ENCODE measurements around the gene COX6A2.
"Not testable (repeated sequence)": the region's sequence is repeated elsewhere in the genome, so short reads cannot be mapped to it uniquely, and the experiment has no call there.

COX6A2 gene

DNA sequence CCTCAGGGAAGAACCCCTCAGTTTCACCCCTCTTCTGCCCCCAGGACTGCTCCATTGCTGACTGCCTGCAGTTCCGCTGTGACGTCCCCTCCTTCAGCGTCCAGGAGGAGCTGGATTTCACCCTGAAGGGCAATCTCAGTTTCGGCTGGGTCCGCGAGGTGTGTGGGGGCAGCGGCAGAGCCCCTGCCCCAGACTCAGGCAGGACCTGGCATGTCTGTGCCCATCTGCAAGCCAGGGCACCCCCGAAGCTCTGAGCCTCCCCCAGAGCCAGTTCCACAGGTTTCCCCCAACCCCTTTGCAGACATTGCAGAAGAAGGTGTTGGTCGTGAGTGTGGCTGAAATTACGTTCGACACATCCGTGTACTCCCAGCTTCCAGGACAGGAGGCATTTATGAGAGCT lies 4.4 kb downstream of the COX6A2 start:
- H3K27ac ChIP-seq, result no peak overlapping the region
- TF ChIP-seq, protein P1, sequence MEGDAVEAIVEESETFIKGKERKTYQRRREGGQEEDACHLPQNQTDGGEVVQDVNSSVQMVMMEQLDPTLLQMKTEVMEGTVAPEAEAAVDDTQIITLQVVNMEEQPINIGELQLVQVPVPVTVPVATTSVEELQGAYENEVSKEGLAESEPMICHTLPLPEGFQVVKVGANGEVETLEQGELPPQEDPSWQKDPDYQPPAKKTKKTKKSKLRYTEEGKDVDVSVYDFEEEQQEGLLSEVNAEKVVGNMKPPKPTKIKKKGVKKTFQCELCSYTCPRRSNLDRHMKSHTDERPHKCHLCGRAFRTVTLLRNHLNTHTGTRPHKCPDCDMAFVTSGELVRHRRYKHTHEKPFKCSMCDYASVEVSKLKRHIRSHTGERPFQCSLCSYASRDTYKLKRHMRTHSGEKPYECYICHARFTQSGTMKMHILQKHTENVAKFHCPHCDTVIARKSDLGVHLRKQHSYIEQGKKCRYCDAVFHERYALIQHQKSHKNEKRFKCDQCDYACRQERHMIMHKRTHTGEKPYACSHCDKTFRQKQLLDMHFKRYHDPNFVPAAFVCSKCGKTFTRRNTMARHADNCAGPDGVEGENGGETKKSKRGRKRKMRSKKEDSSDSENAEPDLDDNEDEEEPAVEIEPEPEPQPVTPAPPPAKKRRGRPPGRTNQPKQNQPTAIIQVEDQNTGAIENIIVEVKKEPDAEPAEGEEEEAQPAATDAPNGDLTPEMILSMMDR (IDR thresholded peaks at IDR 0.05), result no peak
- DNase-seq (ENCODE audit: low spot score), result no peak
- H3K4me3 ChIP-seq, result no peak overlapping the region

DNA sequence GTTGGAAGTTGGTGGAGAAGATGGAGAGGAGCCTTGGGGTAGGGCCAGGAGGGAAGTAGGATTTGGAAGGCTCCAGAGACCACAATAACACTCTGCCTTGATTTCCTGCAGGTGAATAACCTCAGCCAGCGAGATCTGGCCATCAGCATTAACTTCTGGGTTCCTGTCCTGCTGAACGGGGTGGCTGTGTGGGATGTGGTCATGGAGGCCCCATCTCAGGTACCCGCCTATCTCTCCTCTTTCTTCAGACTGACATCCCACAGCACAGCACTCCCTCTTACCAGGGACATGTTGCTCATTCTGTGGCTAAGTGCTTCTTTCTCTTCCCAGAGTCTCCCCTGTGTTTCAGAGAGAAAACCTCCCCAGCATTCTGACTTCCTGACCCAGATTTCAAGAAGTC lies 4.9 kb downstream of the COX6A2 start:
- TF ChIP-seq, protein P1 (IDR thresholded peaks at IDR 0.05), result no peak
- H3K27ac ChIP-seq, result no peak overlapping the region
- no peak overlapping the region for H3K4me3 ChIP-seq
- no peak for DNase-seq (ENCODE audit: low spot score)

DNA sequence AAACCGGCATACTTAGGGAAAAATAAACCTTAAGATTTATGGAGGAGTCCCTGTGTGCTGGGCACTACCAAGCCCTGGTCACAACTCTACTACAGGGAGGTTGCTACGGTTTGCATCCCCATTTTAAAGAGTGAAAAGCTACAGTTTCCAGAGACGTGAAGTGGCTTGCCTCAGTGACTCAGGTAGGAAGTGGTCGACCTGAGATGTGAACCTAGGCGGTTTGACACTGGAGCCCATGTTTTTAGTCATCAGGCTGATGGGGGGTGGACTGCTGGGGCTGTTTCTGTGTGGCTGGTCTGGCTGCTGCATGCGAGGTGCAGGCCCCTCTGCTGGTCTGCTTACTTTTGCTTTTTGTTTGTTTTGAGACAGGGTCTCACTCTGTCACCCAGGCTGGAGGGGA lies 6.6 kb downstream of the COX6A2 start:
- TF ChIP-seq, protein P1 (IDR thresholded peaks at IDR 0.05), result no peak
- DNase-seq (ENCODE audit: low spot score), result no peak
- no peak overlapping the region for H3K27ac ChIP-seq
- no peak overlapping the region for H3K4me3 ChIP-seq

DNA sequence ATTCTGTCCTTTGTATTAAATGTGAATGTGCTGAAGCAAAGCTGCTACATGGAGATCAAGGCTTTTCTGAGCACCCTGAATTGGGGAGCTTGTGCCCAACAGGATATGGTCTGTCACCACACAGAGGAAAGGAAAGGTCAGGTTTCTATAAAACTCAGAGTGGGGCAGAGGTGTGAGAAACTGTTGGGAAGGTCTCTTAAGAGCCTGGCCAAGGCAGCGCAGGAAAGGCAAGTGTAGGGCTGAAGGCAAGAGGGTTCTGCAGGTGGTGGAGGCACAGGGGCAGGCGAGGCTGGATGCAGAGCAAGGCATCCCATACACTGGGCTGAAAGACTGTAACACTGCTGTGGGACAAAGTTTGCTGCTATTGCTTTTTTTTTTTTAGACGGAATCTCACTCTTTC lies 8.1 kb downstream of the COX6A2 start:
- H3K27ac ChIP-seq, result no peak overlapping the region
- TF ChIP-seq, protein P1 (IDR thresholded peaks at IDR 0.05), result no peak
- no peak for DNase-seq (ENCODE audit: low spot score)
- H3K4me3 ChIP-seq, result no peak overlapping the region

DNA sequence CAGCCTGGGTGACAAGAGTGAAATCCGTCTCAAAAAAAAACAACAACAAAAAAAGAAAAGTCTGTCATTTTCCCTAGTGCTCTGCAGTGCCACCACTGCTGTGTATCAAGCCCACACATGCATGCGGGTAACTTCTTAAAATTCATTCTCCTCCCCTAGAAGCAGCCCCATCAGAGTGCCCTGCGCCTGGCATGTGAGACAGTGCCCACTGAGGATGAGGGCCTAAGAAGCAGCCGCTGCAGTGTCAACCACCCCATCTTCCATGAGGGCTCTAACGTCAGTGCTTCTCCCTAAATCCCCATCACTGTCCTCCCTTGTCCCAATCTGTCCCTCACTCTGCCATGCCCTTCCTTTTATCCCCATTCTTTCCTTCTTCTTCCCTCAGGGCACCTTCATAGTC lies 10.2 kb downstream of the COX6A2 start:
- no peak for DNase-seq (ENCODE audit: low spot score)
- no peak overlapping the region for H3K27ac ChIP-seq
- H3K4me3 ChIP-seq, result no peak overlapping the region
- TF ChIP-seq, protein P1 (IDR thresholded peaks at IDR 0.05), result no peak

DNA sequence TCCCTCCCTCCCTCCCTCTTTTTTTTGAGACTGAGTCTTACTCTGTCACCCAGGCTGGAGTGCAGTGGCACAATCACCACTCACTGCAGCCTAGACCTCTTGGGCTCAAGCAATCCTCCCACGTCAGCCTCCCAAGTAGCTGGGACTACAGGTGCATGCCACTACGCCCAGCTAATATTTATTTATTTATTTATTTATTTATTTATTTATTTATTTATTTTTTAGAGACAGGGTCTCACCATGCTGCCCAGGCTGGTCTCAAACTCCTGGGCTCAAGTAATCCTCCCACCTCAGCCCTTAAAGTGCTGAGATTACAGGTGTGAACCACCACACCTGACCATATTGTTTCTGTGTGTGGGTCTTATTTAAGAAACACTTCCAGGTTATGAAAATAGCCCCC lies 11.1 kb downstream of the COX6A2 start:
- not testable (repeated sequence) for H3K27ac ChIP-seq; DNase-seq (ENCODE audit: low spot score); H3K4me3 ChIP-seq

DNA sequence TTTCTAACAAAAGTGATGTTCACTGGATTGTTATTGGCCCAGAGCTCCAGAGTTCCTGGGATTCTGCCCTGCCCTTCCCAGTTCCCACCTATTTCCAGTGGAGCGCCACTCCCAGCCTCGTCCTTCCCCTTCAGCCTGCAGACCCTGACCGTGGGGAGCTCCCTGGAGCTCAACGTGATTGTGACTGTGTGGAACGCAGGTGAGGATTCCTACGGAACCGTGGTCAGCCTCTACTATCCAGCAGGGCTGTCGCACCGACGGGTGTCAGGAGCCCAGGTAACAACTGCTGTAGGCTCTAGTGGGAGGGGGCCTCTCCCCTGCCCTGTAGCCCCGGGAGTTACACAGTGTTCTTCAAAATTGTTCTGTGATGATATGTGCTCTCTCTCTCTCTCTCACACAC lies 11.8 kb downstream of the COX6A2 start:
- no peak for DNase-seq (ENCODE audit: low spot score)
- TF ChIP-seq, protein P1 (IDR thresholded peaks at IDR 0.05), result no peak
- no peak overlapping the region for H3K27ac ChIP-seq
- no peak overlapping the region for H3K4me3 ChIP-seq

DNA sequence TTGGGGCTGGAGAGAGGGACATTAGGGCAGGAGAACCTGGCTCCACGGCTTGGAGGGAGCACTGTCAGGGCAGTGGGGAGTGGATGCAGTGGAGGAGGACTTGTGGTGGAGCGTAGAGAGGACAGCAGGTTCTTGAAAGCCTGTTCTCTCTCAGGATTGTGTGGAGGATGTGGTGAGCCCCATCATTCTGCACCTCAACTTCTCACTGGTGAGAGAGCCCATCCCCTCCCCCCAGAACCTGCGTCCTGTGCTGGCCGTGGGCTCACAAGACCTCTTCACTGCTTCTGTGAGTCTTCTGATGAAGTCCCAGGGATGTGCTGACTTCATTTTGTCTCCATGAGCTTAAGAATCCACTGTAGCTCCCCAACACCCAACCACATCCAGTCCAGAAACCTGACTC lies 13.5 kb downstream of the COX6A2 start:
- TF ChIP-seq, protein P1 (IDR thresholded peaks at IDR 0.05), result no peak
- no peak for DNase-seq (ENCODE audit: low spot score)
- Histone ChIP-seq H3K27ac (no peak overlapping the region), H3K4me3 (no peak overlapping the region)

All from coronary artery (tissue), 2 donors.